H1 (cell line): ENCODE data around the gene ZNF500. TPM values are rescaled to one million over a fixed set of nuclear protein-coding genes. Genes with fewer than 3 reads are reported as not detected.

ENCODE experiments used
- BCL11A ChIP-seq, 2 experiments: IDR thresholded peaks; one replicate each; pipeline ENCODE4 v1.6.1; 2011; ENCODE audit warnings: low read depth in 2 of 2, low read length in 2 of 2, mild to moderate bottlenecking in 2 of 2
- FOSL1 ChIP-seq: IDR thresholded peaks from 2 replicates; pipeline ENCODE4 v1.6.1; 2011; ENCODE audit warnings: mild to moderate bottlenecking, low read depth, low read length, moderate library complexity; ENCODE audit not compliant: insufficient read depth
- JUN ChIP-seq: IDR thresholded peaks from 2 replicates; pipeline ENCODE4 v1.6.1; 2011; ENCODE audit warnings: low read depth, mild to moderate bottlenecking, improper control_type of control experiment, low read length
- JUND ChIP-seq: IDR thresholded peaks from 2 replicates; pipeline ENCODE4 v1.6.1; 2011; ENCODE audit warnings: mild to moderate bottlenecking, improper control_type of control experiment, low read length
- KDM4A ChIP-seq: IDR thresholded peaks from one replicate; pipeline ENCODE4 v1.7.1; 2012; ENCODE audit warnings: low read depth, mild to moderate bottlenecking, moderate library complexity, low read length, inconsistent platforms; ENCODE audit not compliant: severe bottlenecking
- NRF1 ChIP-seq: IDR thresholded peaks from 2 replicates; pipeline ENCODE4 v1.6.1; 2011; ENCODE audit warnings: mild to moderate bottlenecking, low read depth, low read length, improper control_type of control experiment
- RNF2 ChIP-seq: fragments of 200-900, 300-1000 bp; sonication (generic); IDR thresholded peaks from 2 replicates; pipeline ENCODE4 v1.7.1; 2016; ENCODE audit warnings: borderline replicate concordance, low read depth, mild to moderate bottlenecking, antibody characterized with exemption, low read length; ENCODE audit not compliant: poor library complexity, severe bottlenecking; ENCODE audit errors: missing control alignments
- SIRT6 ChIP-seq: IDR thresholded peaks from one replicate; pipeline ENCODE4 v1.7.1; 2012; ENCODE audit warnings: low read length, inconsistent platforms
- polyA plus RNA-seq, 7 experiments: library from polyadenylated mRNA; depleted of rRNA in 3 of 7; stranded (reverse) in 5 of 7; unstranded in 2 of 7; fragments of >200 nt in 5 of 7; fragments of 200-250 nt in 2 of 7; gene quantifications; 1 replicate in 5 of 7; 2 replicates in 1 of 7; 4 replicates in 1 of 7; pipeline versions ENCODE4 v1.2.1 to v1.2.3, GENCODE V29; 2011 to 2013; ENCODE audit warnings: missing spikeins in 2 of 7, mixed read lengths in 2 of 7
- total RNA-seq: library from RNA; stranded (reverse); fragmentation: NEBNext Ultra II Directional; extraction: Animal tissue kit (Norgen Biotek cat#: 25700); gene quantifications from 2 replicates; pipeline ENCODE4 v1.2.1, GENCODE V29; 2021
- TF ChIP-seq, protein P1 (sequence below): fragments of 300-600 bp; sonication (generic); IDR thresholded peaks from 2 replicates; pipeline ENCODE4 v1.7.1; 2012; ENCODE audit warnings: low read length, moderate library complexity, mild to moderate bottlenecking, inconsistent platforms; ENCODE audit not compliant: insufficient replicate concordance
- TF ChIP-seq, protein P2 (sequence below): IDR thresholded peaks from 2 replicates; pipeline ENCODE4 v1.6.1; 2012; ENCODE audit warnings: inconsistent platforms

Gene ZNF500
- total and polyA plus RNA-seq, 2 of the 8 experiments (the other 6 are each of a cell fraction or from before 2014, with no cell fraction given), result 10.3 to 10.4 TPM

GRCh38 chr16:4747906-4748681, 18.9 kb downstream of the ZNF500 start (continued):
- TF ChIP-seq, protein P1, sequence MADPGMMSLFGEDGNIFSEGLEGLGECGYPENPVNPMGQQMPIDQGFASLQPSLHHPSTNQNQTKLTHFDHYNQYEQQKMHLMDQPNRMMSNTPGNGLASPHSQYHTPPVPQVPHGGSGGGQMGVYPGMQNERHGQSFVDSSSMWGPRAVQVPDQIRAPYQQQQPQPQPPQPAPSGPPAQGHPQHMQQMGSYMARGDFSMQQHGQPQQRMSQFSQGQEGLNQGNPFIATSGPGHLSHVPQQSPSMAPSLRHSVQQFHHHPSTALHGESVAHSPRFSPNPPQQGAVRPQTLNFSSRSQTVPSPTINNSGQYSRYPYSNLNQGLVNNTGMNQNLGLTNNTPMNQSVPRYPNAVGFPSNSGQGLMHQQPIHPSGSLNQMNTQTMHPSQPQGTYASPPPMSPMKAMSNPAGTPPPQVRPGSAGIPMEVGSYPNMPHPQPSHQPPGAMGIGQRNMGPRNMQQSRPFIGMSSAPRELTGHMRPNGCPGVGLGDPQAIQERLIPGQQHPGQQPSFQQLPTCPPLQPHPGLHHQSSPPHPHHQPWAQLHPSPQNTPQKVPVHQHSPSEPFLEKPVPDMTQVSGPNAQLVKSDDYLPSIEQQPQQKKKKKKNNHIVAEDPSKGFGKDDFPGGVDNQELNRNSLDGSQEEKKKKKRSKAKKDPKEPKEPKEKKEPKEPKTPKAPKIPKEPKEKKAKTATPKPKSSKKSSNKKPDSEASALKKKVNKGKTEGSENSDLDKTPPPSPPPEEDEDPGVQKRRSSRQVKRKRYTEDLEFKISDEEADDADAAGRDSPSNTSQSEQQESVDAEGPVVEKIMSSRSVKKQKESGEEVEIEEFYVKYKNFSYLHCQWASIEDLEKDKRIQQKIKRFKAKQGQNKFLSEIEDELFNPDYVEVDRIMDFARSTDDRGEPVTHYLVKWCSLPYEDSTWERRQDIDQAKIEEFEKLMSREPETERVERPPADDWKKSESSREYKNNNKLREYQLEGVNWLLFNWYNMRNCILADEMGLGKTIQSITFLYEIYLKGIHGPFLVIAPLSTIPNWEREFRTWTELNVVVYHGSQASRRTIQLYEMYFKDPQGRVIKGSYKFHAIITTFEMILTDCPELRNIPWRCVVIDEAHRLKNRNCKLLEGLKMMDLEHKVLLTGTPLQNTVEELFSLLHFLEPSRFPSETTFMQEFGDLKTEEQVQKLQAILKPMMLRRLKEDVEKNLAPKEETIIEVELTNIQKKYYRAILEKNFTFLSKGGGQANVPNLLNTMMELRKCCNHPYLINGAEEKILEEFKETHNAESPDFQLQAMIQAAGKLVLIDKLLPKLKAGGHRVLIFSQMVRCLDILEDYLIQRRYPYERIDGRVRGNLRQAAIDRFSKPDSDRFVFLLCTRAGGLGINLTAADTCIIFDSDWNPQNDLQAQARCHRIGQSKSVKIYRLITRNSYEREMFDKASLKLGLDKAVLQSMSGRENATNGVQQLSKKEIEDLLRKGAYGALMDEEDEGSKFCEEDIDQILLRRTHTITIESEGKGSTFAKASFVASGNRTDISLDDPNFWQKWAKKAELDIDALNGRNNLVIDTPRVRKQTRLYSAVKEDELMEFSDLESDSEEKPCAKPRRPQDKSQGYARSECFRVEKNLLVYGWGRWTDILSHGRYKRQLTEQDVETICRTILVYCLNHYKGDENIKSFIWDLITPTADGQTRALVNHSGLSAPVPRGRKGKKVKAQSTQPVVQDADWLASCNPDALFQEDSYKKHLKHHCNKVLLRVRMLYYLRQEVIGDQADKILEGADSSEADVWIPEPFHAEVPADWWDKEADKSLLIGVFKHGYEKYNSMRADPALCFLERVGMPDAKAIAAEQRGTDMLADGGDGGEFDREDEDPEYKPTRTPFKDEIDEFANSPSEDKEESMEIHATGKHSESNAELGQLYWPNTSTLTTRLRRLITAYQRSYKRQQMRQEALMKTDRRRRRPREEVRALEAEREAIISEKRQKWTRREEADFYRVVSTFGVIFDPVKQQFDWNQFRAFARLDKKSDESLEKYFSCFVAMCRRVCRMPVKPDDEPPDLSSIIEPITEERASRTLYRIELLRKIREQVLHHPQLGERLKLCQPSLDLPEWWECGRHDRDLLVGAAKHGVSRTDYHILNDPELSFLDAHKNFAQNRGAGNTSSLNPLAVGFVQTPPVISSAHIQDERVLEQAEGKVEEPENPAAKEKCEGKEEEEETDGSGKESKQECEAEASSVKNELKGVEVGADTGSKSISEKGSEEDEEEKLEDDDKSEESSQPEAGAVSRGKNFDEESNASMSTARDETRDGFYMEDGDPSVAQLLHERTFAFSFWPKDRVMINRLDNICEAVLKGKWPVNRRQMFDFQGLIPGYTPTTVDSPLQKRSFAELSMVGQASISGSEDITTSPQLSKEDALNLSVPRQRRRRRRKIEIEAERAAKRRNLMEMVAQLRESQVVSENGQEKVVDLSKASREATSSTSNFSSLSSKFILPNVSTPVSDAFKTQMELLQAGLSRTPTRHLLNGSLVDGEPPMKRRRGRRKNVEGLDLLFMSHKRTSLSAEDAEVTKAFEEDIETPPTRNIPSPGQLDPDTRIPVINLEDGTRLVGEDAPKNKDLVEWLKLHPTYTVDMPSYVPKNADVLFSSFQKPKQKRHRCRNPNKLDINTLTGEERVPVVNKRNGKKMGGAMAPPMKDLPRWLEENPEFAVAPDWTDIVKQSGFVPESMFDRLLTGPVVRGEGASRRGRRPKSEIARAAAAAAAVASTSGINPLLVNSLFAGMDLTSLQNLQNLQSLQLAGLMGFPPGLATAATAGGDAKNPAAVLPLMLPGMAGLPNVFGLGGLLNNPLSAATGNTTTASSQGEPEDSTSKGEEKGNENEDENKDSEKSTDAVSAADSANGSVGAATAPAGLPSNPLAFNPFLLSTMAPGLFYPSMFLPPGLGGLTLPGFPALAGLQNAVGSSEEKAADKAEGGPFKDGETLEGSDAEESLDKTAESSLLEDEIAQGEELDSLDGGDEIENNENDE, result no peak
- TF ChIP-seq KDM4A, result no peak
- TF ChIP-seq, protein P2, sequence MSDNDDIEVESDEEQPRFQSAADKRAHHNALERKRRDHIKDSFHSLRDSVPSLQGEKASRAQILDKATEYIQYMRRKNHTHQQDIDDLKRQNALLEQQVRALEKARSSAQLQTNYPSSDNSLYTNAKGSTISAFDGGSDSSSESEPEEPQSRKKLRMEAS, result no peak
- no peak for TF ChIP-seq BCL11A (IDR thresholded peaks at IDR 0.05; ENCODE audit: low read depth in 2 of 2, low read length in 2 of 2)
- TF ChIP-seq RNF2, result no peak
- no peak for TF ChIP-seq JUN
- no peak for TF ChIP-seq SIRT6
- no peak for TF ChIP-seq NRF1
- no peak for TF ChIP-seq FOSL1
- TF ChIP-seq JUND, result no peak
